GM19455 (cell line): ENCODE results near the gene C1orf21.

ENCODE experiments used
- ATAC-seq: cut with Tn5 transposase; IDR thresholded peaks from one replicate; pipeline ENCODE4 v1.9.1; 2021; ENCODE audit not compliant: unreplicated experiment

C1orf21 gene

GRCh38 chr1:184409011-184409410 lies 22.2 kb downstream of the C1orf21 start:
- ATAC-seq: no peak

GRCh38 chr1:184412472-184412871 lies 25.6 kb downstream of the C1orf21 start:
- ATAC-seq: no peak

GRCh38 chr1:184416481-184416880 lies 29.7 kb downstream of the C1orf21 start:
- ATAC-seq: no peak

- no peak for ATAC-seq
Measured at GRCh38 chr1:184416946-184417345, 30.1 kb downstream of the C1orf21 start.

DNA sequence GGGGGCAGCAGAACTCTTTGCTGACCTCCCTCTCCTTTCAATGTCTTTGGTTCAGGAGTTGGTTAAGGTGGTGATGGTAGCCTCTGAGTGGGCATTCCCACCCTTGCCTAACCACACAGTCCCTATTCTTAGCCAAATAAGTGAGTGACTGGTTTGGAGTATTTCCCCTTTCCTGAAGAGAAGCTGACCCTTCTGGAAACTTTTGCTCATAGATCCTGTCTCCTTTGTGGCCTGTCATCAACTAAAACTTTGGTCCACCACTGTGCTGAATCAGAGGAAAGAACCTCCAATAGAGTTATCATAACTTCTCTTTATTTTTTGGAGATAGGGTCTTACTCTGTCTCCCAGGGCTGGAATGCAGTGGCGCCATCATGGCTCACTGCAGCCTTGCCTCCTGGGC lies 31.1 kb downstream of the C1orf21 start:
- ATAC-seq: no peak

DNA sequence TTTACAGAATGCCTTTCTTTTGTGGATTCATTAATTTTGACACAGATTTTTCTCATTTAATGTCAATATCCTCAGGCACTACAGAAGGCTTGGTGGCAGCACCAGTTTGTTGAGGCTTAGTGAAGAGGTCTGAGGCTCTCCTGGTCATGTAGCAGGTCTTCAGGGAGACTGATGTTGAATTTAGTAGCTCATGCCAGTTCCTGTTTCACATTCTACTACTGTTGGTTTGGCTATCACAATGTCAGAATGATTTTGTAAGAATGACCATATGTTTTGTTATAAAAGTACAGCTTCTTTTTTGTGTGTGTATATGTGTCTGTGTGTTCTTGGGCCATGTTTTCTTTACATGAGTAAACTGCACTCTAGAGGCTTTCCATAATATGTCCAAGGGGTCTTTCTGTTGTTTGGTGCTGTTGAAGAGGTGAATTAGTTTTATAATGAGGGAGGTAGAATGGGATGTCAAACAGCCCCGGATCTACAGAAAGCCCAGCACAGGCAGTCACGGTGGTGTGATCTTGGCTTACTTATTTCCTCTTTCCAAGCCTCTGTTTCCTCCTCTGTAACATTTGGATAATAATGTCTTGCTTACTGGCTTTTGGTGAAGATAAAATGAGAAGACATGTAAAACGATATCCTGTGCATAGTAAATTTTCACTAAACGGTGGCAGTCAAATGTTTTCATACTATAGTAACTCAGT lies 32.0 kb downstream of the C1orf21 start:
- no peak for ATAC-seq

GRCh38 chr1:184419350-184420161 lies 32.7 kb downstream of the C1orf21 start:
- ATAC-seq: no peak

DNA sequence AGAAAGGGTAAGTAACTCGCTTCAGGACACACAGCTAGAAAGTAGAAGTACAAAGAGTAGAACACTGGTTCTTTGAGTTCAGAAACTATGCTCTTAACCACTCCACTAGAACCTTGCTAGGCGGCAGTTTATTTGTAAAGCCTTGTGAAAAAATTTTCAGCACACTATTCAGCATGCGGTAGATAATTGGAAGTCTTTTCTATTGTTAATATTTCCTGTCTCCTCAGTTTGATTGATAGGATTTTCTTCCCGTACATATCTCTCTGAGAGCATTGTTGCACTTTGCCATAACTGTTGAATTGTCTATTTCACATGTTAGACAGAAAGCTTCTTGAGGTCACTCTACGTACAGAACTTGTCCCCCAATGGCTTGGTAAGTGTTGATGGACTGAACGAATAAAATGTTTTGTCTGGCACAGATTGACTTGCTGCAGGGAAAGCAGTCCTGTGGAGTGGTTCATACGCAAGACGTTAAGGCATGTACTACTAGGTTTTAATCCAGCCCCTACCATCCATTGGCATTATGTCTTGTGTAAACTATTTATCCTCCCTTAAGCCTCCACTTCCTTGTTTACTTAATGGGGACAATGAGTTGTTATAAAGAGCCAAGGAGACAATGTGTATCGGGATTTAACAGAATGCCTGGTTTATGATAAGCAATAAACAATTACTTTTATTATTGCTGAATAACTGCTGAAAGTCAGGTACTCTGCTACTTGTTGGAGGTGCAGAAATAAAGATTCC lies 35.8 kb downstream of the C1orf21 start:
- no peak for ATAC-seq

DNA sequence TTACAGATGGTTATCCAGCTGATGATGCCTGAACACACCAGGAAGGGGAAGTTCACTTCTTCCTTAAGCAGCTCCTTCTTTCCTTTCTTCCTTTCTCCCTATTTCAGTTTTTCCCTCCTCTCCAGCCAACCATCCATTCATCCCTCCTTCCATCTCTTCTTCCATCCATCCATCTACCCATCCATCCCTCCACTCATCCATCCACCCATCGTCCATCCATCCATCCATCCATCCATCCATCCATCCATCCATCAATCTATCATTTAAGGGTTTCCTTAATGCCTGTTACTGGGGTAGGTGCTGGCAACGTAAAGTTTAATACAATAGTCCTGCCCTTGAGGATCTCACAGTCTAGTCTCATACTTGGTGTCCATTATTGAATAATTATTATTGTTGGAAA lies 36.8 kb downstream of the C1orf21 start:
- no peak for ATAC-seq

DNA sequence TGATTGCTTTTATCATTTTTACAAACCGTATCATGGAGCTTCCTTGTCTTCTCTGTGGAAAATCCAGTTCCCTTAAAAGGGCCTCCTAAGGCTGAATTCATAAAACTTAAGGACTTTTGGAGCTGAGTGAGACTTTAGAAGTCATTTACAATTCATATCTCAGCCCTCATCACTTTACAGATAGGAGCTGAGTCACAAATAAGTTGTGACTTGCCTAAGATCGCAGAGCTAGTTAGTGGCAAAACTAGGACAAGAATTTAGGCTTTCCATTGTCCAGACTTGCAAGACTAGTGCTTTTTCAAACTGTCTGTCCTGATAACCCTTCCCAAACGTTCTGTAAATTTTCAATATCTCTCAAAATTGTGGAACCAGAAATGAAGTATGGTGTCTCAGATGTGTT lies 37.3 kb downstream of the C1orf21 start:
- no peak for ATAC-seq

DNA sequence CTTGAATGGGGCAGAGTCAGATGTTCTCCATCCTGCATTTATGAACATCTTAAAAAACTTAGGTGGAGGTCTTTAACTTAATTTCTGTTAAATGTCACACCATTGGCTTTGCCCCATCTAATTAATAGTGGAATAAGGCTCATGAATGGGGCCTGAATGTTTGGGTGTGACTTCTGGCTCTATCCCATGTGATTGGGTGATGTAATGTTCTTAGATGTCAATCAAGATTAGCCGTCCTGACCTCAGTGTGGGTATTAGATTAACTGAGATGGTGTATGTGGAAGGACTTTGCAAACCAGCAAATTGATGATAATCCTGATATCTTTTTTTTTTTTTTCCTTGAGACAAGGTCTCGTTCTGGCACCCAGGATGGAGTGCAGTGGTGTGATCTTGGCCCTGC lies 38.1 kb downstream of the C1orf21 start:
- ATAC-seq: no peak

DNA sequence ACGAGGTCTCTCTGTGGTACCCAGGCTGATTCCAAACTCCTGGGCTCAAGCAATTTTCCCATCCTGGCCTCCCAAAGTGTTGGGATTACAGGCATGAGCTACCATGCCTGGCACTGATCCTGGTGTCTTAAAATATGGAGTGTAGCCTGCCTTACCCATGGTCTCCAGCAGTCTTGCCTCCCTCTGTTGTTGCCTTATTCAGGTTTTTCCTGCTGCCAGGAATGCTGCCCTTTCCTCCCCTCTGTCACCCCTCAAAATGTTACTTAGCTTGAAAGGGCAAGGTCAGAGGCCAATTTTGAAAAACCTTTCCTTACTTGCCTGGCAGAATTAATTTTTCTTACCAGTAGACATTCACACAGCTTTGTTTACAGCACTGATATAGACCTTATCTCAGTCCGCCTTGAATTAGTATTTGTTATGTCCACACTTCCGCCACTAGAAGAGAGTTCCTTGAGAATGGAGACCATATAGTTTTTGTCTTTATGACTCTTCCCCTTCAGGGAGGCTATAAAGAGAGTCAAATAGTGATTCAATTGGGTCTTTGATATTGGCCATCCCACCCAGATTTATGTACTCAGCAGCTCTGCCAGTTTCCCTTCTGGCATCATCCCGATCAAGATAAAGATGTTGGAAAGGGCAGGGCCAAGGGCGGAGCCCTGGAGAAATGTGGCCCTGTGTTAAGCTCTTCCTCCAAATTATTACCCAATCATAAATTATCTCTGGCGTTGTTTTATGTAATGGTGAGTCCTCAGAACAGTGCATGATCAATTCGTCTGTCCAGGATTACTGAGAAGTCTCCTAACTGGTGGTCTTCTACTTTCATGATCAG lies 38.8 kb downstream of the C1orf21 start:
- ATAC-seq: no peak

DNA sequence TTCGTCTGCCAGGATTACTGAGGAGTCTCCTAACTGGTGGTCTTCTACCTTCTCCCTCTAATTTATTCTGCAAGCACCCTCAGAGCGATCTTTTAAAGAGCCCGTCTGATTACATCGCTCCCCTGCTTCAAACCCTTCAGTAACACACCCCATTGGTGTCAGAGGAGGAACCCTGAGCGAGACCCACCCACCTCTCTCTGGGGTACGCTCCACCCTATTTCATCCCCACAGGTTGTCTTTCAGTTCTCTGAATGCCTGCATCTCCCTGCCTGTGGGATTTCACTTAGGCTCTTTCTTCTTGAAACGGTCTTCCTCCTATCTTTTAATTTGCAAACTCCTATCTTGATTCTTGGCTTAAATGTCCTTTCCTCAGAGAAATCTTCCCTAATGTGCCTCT lies 39.4 kb downstream of the C1orf21 start:
- no peak for ATAC-seq

GRCh38 chr1:184427722-184428121 lies 40.9 kb downstream of the C1orf21 start:
- no peak for ATAC-seq

DNA sequence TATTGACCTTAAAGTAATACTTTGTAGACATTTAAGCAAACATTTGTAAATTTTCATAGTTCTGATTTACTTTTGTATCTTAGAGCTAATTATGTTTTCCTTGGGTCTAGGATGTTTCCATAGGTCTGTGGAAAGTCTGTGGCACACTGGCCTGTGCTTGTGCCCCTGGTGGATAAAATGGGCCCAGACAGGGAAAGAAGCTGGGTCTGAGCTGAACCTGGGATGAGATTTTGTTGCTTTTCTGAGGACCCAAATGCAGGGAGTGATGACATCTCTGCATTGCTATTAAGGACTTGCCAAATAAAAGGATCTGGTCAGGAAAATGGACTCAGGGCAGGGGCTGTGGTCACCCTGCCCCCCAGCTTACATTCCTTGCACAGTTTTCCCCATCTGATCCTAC lies 41.8 kb downstream of the C1orf21 start:
- ATAC-seq: no peak

- no peak for ATAC-seq
Measured at GRCh38 chr1:184429335-184429734, 42.5 kb downstream of the C1orf21 start.

DNA sequence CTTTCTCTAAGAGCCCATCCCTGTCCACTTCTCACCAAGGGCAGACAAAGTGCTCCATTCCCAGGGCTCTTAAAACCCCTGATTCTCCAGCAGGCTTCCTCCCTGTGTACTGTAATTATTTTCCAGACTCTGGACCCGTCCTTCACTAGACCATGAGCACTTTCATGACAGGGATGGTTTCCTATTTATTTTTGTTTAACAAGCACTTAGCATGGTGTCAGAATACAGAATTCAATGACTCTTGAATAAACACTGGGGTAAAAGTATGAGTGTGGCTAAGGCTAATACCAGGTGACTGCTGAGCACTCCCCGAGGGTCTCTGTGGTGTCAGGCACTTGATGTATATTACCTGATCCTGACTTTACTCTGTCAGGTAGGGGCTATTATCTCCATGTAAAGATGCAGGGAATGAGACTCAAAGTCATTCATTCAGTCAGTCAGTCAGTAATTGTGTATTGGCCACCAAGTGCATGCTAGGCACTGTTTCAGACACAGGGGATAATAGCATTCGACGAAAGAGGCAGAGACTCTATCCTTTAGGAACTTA lies 47.2 kb downstream of the C1orf21 start:
- no peak for ATAC-seq

- no peak for ATAC-seq
Measured at GRCh38 chr1:184437291-184437690, 50.5 kb downstream of the C1orf21 start.

DNA sequence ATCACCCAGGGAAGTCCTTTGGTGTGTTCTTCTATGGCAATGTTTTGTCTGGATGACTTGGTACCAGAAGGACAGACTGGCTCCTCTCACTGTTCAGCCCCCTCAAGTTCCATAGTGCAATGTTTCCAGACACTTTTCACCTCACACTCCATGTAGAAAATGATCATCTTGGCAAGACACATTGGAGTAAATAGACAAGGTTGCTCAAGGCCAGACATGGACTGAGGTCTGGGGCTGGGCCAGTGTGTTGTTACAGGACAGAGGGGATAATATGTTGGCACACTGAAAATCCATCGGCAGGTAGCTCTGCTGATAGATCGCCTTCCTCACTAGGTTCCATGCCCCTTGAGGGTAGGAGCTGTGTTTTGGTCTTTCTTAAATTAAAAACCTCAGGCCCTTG lies 51.5 kb downstream of the C1orf21 start:
- no peak for ATAC-seq

DNA sequence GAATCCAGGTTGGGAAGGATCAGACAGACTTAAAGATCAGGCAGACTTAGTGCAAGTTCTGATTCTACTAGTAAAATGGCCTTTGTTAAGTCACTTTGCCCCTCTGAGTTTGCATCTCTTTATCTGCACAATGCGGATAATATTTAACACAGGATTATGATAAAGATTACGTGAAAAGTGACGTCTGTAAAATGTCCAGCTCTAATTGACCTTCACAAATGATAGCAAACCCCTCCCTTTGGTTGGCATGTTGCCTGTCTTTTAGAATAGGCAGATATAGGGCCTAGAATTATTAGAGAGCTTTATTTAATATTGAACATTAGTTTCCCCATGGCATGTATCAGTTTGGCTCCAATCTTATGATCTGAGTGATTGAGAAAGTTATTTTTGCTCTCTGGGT lies 55.4 kb downstream of the C1orf21 start:
- ATAC-seq: no peak

GRCh38 chr1:184443201-184443600 lies 56.4 kb downstream of the C1orf21 start:
- ATAC-seq: no peak
